ENCODE data around the gene RAB33B. TPM values are rescaled to one million over a fixed set of nuclear protein-coding genes. Genes with fewer than 3 reads are reported as not detected.

RAB33B gene
- total RNA-seq, 1 donor from 2014 or later, result 10.3 TPM

DNA sequence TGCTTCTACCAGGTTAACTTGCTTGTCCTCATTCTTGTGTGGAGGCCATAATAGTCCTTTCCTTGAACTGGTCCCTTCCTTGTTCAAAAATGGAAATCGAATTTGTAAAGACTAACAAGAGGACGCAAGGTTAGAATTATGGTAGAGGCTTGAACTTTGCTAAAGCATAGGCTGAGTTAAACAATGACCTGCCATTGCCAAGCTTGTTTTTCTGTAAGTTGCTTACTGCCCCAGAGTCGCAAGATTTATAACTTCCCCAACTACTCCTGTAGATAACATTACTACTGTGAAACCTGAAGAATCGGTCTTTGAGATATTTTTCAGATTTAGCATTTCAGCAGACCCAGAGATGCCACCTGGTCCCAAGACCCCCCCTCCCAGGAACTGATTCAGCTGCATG, 45.3 kb downstream of the RAB33B start:
- TF ChIP-seq, protein P1, sequence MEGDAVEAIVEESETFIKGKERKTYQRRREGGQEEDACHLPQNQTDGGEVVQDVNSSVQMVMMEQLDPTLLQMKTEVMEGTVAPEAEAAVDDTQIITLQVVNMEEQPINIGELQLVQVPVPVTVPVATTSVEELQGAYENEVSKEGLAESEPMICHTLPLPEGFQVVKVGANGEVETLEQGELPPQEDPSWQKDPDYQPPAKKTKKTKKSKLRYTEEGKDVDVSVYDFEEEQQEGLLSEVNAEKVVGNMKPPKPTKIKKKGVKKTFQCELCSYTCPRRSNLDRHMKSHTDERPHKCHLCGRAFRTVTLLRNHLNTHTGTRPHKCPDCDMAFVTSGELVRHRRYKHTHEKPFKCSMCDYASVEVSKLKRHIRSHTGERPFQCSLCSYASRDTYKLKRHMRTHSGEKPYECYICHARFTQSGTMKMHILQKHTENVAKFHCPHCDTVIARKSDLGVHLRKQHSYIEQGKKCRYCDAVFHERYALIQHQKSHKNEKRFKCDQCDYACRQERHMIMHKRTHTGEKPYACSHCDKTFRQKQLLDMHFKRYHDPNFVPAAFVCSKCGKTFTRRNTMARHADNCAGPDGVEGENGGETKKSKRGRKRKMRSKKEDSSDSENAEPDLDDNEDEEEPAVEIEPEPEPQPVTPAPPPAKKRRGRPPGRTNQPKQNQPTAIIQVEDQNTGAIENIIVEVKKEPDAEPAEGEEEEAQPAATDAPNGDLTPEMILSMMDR (IDR thresholded peaks at IDR 0.05), result no peak
- H3K27ac Mint-ChIP-seq (ENCODE audit: unreplicated experiment), result no peak overlapping the region

DNA sequence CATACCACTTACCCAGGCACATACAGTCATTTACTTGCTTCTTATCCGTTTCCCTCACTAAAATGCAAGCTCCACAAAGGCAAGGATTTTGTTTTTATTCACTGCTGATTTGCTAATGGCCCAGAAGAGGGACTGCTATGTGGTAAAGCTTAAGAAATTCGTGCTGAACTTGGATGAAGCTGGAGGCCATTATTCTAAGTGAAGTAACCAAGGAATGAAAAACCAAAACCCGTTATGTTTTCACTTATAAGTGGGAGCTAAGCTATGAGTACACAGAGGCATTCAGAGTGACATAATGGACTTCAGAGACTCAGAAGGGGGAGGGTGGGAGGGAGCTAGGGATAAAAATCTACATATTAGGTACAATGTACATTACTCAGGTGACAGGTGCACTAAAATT, 47.2 kb downstream of the RAB33B start:
- H3K27me3 Mint-ChIP-seq (ENCODE audit: unreplicated experiment), result no peaks in the 10 kb centered on the region
- H3K4me3 Mint-ChIP-seq (ENCODE audit: unreplicated experiment), result no peak overlapping the region
- no peak overlapping the region for H3K27ac Mint-ChIP-seq (ENCODE audit: unreplicated experiment)
- H3K9me3 Mint-ChIP-seq (ENCODE audit: unreplicated experiment), result no peaks in the 10 kb centered on the region
- DNase-seq (ENCODE audit: extremely low spot score, unreplicated experiment), result no peak
- H3K36me3 Mint-ChIP-seq (ENCODE audit: unreplicated experiment), result peaks cover 11% of the 10 kb centered on the region
- H3K4me1 Mint-ChIP-seq (ENCODE audit: unreplicated experiment), result no peaks in the 10 kb centered on the region
- TF ChIP-seq, protein P1 (IDR thresholded peaks at IDR 0.05), result no peak

More for the DNA sequence above, 45.3 kb downstream of the RAB33B start:
- Mint-ChIP-seq H3K36me3 (ENCODE audit: unreplicated experiment) (peaks cover 7% of the 10 kb centered on the region), H3K4me3 (ENCODE audit: unreplicated experiment) (no peak overlapping the region), H3K27me3 (ENCODE audit: unreplicated experiment) (no peaks in the 10 kb centered on the region), H3K9me3 (ENCODE audit: unreplicated experiment) (no peaks in the 10 kb centered on the region), H3K4me1 (ENCODE audit: unreplicated experiment) (no peaks in the 10 kb centered on the region)
- DNase-seq (ENCODE audit: extremely low spot score, unreplicated experiment), result no peak

DNA sequence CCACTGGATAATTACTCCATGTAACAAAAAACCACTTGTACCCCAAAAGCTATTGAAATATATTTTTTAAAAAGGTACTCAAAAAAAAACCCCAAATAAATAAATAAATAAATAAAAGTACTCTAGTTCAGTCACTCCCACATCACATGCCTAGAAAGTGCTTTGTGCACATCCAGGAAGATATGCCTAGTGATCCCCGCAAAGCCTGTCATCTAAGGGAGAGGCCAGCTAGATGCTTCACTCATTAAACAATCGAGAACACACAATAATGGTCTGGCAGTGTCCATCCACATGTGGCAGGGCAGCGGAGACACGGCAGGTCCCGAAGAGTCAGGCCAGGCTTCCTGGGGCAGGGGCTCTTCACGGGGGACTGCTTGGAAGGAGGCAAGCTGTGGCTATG, 47.6 kb downstream of the RAB33B start:
- H3K9me3 Mint-ChIP-seq (ENCODE audit: unreplicated experiment), result no peaks in the 10 kb centered on the region
- H3K4me1 Mint-ChIP-seq (ENCODE audit: unreplicated experiment), result no peaks in the 10 kb centered on the region
- H3K4me3 Mint-ChIP-seq (ENCODE audit: unreplicated experiment), result no peak overlapping the region
- H3K27me3 Mint-ChIP-seq (ENCODE audit: unreplicated experiment), result no peaks in the 10 kb centered on the region
- H3K36me3 Mint-ChIP-seq (ENCODE audit: unreplicated experiment), result peaks cover 12% of the 10 kb centered on the region
- DNase-seq (ENCODE audit: extremely low spot score, unreplicated experiment), result no peak
- H3K27ac Mint-ChIP-seq (ENCODE audit: unreplicated experiment), result no peak overlapping the region
- TF ChIP-seq, protein P1 (IDR thresholded peaks at IDR 0.05), result no peak

DNA sequence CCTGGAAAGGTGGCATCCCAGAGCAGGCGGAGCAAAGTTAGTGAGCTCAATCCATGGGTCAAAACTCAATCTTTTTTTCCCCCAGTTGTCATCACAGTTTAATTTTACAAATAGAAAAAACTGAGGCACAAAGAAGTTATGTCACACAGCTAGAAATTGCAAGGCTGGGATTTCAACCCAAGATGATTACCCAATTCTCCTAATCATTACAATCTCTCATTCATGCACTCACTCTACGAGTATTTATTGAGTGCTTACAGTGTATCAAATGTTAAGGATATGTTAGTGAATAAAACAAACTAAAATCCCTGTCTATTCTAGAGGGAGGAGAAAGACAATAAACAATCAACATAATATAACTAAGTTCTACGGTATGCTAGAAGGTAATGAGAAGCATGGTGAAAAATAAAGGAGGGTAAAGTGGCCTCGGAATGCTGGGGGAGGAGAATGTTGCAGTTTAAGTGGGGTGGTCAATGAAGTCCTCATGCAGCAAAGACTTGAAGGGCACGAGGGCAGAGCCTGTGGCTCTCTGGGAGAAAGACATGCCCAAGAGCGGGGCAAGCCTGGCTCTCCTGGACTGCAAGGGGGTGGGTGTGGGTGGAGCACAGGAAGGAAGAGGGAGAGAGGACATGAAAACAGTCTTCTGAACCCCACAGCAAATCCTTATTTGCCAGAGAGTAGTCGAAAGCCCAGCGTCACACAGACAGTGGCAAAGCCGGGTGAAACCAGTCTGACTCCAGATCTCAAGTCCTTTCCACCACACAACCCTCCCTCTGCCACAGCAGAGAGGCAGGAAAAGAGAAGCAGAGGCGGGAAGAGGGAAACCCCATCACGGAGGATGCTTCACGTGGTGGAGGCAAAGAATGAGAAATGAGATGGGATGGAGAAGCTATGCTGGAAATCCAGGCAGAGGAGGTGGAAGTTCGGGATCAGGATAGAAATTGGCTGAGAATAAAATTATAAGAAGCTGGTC, 48.3 kb downstream of the RAB33B start:
- Mint-ChIP-seq H3K4me3 (ENCODE audit: unreplicated experiment) (no peak overlapping the region), H3K36me3 (ENCODE audit: unreplicated experiment) (peaks cover 18% of the 10 kb centered on the region), H3K4me1 (ENCODE audit: unreplicated experiment) (no peaks in the 10 kb centered on the region), H3K27me3 (ENCODE audit: unreplicated experiment) (no peaks in the 10 kb centered on the region), H3K27ac (ENCODE audit: unreplicated experiment) (no peak overlapping the region), H3K9me3 (ENCODE audit: unreplicated experiment) (no peaks in the 10 kb centered on the region)
- no peak for DNase-seq (ENCODE audit: extremely low spot score, unreplicated experiment)
- TF ChIP-seq, protein P1 (IDR thresholded peaks at IDR 0.05), result no peak

DNA sequence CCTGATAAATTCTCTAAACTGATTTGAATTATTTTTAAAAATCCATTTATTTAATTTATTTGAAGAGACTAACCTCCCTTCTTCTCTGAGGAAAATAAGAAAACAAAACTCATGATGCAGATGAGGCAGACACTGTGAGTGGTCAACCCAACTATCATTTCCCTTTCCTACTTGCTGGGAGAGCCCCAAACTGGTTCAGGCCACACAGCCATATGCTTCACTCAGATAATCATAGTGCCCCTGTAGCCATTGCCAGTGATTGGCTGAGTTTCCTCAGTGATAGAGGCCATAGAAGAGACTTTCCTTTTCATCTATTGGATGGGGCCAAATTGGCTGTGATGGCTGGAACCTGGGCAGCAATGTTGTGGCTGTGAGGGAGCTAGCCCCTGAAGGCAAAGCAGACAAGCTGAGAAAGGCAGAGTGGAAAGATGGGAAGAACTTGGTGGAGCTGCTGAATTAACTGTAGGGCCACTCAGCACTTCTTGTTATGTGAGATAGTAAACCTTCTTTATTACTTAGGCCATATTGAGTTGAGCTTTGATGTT, 49.8 kb downstream of the RAB33B start:
- H3K27me3 Mint-ChIP-seq (ENCODE audit: unreplicated experiment), result no peaks in the 10 kb centered on the region
- H3K27ac Mint-ChIP-seq (ENCODE audit: unreplicated experiment), result no peak overlapping the region
- no peaks in the 10 kb centered on the region for H3K4me1 Mint-ChIP-seq (ENCODE audit: unreplicated experiment)
- no peaks in the 10 kb centered on the region for H3K9me3 Mint-ChIP-seq (ENCODE audit: unreplicated experiment)
- H3K36me3 Mint-ChIP-seq (ENCODE audit: unreplicated experiment), result peaks cover 25% of the 10 kb centered on the region
- DNase-seq (ENCODE audit: extremely low spot score, unreplicated experiment), result no peak
- TF ChIP-seq, protein P1 (IDR thresholded peaks at IDR 0.05), result no peak
- no peak overlapping the region for H3K4me3 Mint-ChIP-seq (ENCODE audit: unreplicated experiment)
